Esophagus muscularis mucosa (tissue), 2 donors: ENCODE results near the gene RCCD1.

ENCODE experiments used
- POLR2A ChIP-seq: fragments of 450-650 bp; IDR thresholded peaks from one replicate; pipeline ENCODE4 v1.6.1; 2017; ENCODE audit warnings: antibody characterized with exemption, moderate library complexity, mild to moderate bottlenecking, low read depth
- POLR2AphosphoS5 ChIP-seq, 2 donors: sonication (generic); formaldehyde crosslinking; IDR thresholded peaks; one replicate each; pipeline ENCODE4 v1.6.1; 2017; ENCODE audit warnings: antibody characterized with exemption in 2 of 2

DNA sequence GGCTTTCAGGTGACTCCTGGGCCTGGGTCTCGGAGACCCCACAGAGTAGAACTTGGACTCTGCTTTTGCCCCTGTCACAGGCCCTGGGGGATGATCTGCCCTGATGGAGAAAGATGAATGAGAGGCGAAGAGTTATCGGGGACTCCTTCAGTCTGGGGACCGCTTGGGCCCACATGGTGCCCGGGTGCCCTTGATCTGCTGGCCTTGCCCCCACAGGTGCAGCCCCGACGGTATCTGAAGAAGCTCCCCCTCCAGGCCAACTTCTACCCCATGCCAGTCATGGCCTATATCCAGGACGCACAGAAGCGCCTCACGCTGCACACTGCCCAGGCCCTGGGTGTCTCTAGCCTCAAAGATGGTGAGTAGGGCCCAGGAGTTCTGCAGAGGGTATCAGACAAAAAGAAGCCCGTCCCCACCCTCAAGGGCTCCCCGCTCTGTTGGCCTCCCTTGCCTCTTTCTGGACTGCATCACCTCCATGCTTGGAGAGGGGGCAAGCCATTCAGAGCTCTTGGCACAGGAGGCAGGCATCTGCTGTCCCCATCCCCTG lies 41.2 kb upstream of the RCCD1 start:
- TF ChIP-seq POLR2A, result no peak
- no peak for TF ChIP-seq POLR2AphosphoS5 (IDR thresholded peaks at IDR 0.05)
